Mesothelial cell of epicardium (in vitro differentiated cells): ENCODE results near the gene CHTF18. TPM values are rescaled to one million over a fixed set of nuclear protein-coding genes. Genes with fewer than 3 reads are reported as not detected.
"Not testable (repeated sequence)": the region's sequence is repeated elsewhere in the genome, so short reads cannot be mapped to it uniquely, and the experiment has no call there.

Source experiments
- DNase-seq, 2 experiments: peaks; one replicate each; pipeline ENCODE4 v3.0.0; 2021; ENCODE audit warnings: low spot score in 2 of 2; ENCODE audit not compliant: unreplicated experiment in 2 of 2
- H3K27ac Mint-ChIP-seq: 2 replicates; pipeline ENCODE4 v1.8.0; 2021; ENCODE audit warnings: mixed read lengths
- H3K27me3 Mint-ChIP-seq: 2 replicates; pipeline ENCODE4 v1.8.0; 2021; ENCODE audit warnings: low read depth, mixed read lengths
- H3K36me3 Mint-ChIP-seq: 2 replicates; pipeline ENCODE4 v1.8.0; 2021; ENCODE audit warnings: mixed read lengths
- H3K4me1 Mint-ChIP-seq: 2 replicates; pipeline ENCODE4 v1.8.0; 2021; ENCODE audit warnings: mixed read lengths
- H3K4me3 Mint-ChIP-seq: 2 replicates; pipeline ENCODE4 v1.8.0; 2021; ENCODE audit warnings: mild to moderate bottlenecking, moderate library complexity, mixed read lengths
- H3K9me3 Mint-ChIP-seq: 2 replicates; pipeline ENCODE4 v1.8.0; 2021; ENCODE audit warnings: mixed read lengths
- CTCF ChIP-seq: fragments of 200-600 bp; sonication (generic); IDR thresholded peaks from one replicate; pipeline ENCODE4 v1.5.0; 2021; ENCODE audit warnings: antibody characterized with exemption; ENCODE audit not compliant: unreplicated experiment
- total RNA-seq: library from RNA; stranded (reverse); gene quantifications from 3 replicates; pipeline ENCODE4 v1.2.1, GENCODE V29; 2021

Gene CHTF18
- total RNA-seq, 1 donor from 2014 or later: 89.2 TPM

GRCh38 chr16:749010-749409 lies 39.4 kb upstream of the CHTF18 start:
- Mint-ChIP-seq H3K27ac (no peak overlapping the region), H3K4me1 (peaks cover 1% of the 10 kb centered on the region), H3K27me3 (peaks cover 18% of the 10 kb centered on the region), H3K4me3 (no peak overlapping the region), H3K36me3 (no peaks in the 10 kb centered on the region), H3K9me3 (no peaks in the 10 kb centered on the region)
- TF ChIP-seq CTCF: no peak
- no peak for DNase-seq

GRCh38 chr16:750485-750884 lies 37.9 kb upstream of the CHTF18 start:
- Mint-ChIP-seq H3K4me3 (no peak overlapping the region), H3K36me3 (no peaks in the 10 kb centered on the region), H3K27me3 (peaks cover 20% of the 10 kb centered on the region), H3K9me3 (no peaks in the 10 kb centered on the region), H3K4me1 (peaks cover 1% of the 10 kb centered on the region), H3K27ac (no peak overlapping the region)
- no peak for TF ChIP-seq CTCF
- DNase-seq: no peak

GRCh38 chr16:751152-752006 lies 37.0 kb upstream of the CHTF18 start:
- no peak for DNase-seq
- H3K36me3 Mint-ChIP-seq: no peaks in the 10 kb centered on the region
- TF ChIP-seq CTCF: no peak
- H3K4me3 Mint-ChIP-seq: no peak overlapping the region
- peaks cover 2% of the 10 kb centered on the region for H3K9me3 Mint-ChIP-seq
- peaks cover 1% of the 10 kb centered on the region for H3K4me1 Mint-ChIP-seq
- H3K27ac Mint-ChIP-seq: no peak overlapping the region
- peaks cover 20% of the 10 kb centered on the region for H3K27me3 Mint-ChIP-seq

- Mint-ChIP-seq H3K9me3 (peaks cover 5% of the 10 kb centered on the region), H3K4me1 (peaks cover 1% of the 10 kb centered on the region), H3K27me3 (peaks cover 20% of the 10 kb centered on the region), H3K36me3 (no peaks in the 10 kb centered on the region), H3K4me3 (no peak overlapping the region), H3K27ac (no peak overlapping the region)
- TF ChIP-seq CTCF: no peak
- DNase-seq: no peak
These were observed 36.5 kb upstream of the CHTF18 start for GRCh38 chr16:752007-752312.

- not testable (repeated sequence) for H3K9me3 Mint-ChIP-seq, H3K4me3 Mint-ChIP-seq, H3K36me3 Mint-ChIP-seq, H3K4me1 Mint-ChIP-seq, H3K27ac Mint-ChIP-seq, DNase-seq
- H3K27me3 Mint-ChIP-seq: peaks cover 20% of the 10 kb centered on the region
These were observed 34.3 kb upstream of the CHTF18 start for GRCh38 chr16:754121-754607.

GRCh38 chr16:754656-755055 lies 33.8 kb upstream of the CHTF18 start:
- H3K36me3 Mint-ChIP-seq: no peaks in the 10 kb centered on the region
- peaks cover 20% of the 10 kb centered on the region for H3K27me3 Mint-ChIP-seq
- H3K9me3 Mint-ChIP-seq: peaks cover 5% of the 10 kb centered on the region
- H3K4me3 Mint-ChIP-seq: no peak overlapping the region
- H3K4me1 Mint-ChIP-seq: peaks cover 4% of the 10 kb centered on the region
- no peak for TF ChIP-seq CTCF
- no peak for DNase-seq
- H3K27ac Mint-ChIP-seq: no peak overlapping the region
